Ramos (cell line): ENCODE measurements around the gene MYCL.

Experiments
- in situ Hi-C: fragments of 300-500 bp; cut with MboI; formaldehyde crosslinking; loops from one replicate; pipeline ENCODE4 v1.14.3; 2022; ENCODE audit warnings: low sequenced_read_pairs; ENCODE audit not compliant: unreplicated experiment

Gene MYCL, protein sequence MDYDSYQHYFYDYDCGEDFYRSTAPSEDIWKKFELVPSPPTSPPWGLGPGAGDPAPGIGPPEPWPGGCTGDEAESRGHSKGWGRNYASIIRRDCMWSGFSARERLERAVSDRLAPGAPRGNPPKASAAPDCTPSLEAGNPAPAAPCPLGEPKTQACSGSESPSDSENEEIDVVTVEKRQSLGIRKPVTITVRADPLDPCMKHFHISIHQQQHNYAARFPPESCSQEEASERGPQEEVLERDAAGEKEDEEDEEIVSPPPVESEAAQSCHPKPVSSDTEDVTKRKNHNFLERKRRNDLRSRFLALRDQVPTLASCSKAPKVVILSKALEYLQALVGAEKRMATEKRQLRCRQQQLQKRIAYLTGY

GRCh38 chr1:39901714-39902459 is at the start of gene MYCL:
MYCL (minus strand) TSS chr1:39901917; CDS start chr1:39901434, 483 bp downstream.
- in situ Hi-C loops = no loop called here

GRCh38 chr1:39949891-39950290 is 48.2 kb upstream of the MYCL start:
- in situ Hi-C loops = no loop called here

GRCh38 chr1:39947260-39947659 is 45.5 kb upstream of the MYCL start:
- in situ Hi-C loops = no loop called here

DNA sequence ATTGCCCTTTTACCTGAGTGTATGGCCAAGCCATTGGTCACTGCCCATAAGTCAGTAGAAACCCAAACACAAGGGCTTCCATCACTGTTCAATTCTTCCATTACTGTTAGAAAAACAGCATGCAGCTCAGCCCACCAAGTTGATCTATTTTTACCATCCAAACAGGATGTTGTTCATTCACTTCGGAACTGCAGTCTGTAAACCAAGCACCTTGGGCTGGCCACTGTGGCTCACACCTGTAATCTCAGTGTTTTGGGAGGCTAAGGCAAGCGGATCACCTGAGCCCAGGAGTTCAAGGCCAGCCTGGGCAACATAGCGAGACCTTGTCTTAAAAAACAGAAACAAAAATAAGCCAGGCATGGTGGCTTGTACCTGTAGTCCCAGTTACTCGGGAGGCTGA is 44.5 kb upstream of the MYCL start:
- in situ Hi-C loops = no loop called here

- in situ Hi-C loops = no loop called here
Observed at GRCh38 chr1:39944410-39945112, 42.8 kb upstream of the MYCL start.

DNA sequence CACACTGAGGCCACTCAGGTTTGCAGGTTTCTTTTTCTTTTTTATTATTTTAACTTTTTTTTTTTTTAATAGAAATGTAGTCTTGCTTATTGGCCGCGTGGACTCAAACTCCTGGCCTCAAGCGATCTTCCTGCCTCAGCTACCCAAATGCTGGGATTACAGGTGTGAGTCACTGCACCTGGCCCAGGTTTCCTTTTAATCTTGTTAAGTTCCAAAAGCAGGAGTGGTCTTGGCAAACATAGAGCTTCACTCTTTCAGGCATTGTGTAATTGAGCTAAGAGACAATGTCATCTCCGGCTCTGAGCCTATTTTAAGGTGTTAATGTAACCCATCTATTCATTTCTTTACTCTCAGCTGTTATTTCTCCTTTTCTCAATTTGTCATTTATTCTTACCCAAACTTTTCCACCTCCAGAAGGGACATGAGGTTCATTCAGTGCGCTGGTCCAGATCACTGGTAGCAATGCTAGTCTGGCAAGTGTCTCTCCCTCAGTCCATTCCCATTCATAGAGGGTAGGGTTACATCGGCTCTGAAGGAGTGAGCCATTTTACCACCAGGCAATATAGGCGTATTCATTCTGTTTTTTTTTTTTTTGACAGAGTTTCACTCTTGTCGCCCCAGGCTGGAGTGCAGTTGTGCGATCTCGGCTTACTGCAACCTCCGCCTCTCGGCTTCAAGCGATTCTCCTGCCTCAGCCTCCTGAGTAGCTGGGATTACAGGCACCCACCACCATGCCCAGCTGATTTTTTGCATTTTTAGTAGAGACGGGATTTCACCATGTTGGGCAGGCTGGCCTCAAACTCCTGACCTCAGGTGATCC is 42.0 kb upstream of the MYCL start:
- in situ Hi-C loops = no loop called here

DNA sequence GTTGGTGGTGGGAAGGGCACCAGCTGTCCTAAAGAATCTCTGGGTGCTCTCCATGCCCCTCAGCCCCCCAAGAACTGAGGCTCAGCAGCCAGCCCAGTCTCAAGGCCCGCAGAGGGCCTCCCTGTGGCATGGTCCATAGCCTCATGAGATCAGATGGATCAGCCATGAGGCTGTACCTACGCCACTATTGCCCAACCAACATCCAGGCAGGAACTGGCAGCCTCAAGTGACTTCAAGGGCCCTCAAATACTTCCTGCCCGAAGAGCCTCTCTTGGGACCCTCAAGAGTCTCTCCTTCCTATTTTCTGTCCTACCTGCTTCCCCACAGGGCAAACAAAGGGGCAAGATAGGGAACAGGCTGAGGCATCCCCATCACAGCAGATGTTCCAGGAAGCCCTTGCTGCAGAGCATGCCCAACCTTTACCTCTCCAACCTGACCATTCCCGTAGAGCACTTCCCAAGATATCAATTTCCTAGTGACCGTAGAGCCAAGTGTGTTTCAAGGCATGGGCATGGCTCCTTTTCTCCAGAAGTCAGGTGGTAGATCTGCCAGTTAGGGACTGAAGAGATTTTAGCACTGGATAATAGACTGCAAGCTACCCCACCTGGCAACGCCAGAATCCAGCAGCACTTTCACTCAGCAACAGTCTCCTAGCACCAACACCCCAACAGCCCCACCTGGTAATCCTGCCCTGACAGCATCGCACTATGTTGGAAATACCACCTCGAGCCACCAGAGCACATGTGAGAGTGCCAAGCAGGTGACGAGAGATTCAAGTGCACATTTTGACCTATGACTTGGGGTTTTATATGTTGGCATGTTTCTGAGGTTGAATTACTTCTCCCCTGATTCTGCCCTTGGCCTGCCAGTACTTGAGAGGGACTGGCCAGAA is 39.5 kb upstream of the MYCL start:
- in situ Hi-C loops = no loop called here

DNA sequence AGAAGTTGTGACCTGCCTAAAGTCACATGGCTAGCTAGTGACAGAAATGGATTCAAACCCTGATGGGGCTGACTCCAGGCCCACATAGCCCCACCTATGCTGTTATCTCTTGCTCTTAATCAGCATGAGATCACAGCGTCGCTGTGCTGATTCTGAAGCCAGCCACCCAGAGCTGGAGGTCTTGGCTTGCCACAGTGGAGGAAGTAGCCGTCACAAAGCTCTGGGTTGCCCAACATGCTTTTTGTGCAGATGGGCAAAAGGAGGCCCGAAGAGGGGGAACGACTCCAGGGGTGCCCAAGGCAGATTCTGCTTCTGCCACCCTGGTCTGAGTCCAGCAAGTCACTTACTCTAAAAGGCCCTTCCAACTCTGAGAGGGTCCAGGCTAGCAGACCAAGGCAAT is 38.5 kb upstream of the MYCL start:
- in situ Hi-C loops = no loop called here

GRCh38 chr1:39938856-39939255 is 37.1 kb upstream of the MYCL start:
- in situ Hi-C loops = no loop called here

DNA sequence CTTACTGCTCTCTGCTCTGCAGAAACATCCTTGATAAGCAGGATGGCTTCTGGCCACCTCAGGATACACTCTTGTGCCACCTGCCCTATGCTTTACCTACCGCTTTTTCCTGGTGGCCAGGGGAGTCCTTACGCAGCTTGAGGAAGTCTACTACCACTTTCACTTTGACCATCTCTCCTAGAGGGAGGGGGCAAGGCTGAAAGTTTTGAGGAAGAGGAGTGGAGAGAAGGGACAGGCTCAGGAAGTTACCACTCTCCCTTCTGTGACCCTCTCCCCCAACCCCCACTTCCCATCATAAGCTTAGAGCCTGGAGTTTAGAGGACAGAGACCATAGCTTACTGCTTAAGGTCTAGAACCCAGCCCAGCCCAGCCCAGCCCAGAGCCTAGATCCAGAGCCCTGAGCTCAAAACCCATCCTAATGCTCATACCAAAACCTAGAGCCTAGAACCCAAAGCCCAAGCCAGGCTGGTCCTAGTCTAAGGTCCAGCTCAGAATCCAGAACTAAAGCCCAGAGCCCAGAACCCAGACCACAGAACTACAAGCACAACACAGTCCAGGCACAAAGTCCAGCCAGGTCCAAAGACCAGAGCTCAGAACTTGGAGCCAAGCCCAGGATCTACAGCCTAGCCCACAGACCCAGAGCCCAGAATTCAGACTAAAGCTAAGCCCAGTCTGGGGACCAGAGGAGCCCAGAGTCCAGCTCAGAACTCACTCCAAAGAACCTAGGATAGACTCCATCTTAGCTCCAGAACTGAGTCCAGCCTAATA is 35.2 kb upstream of the MYCL start:
- in situ Hi-C loops = no loop called here

- in situ Hi-C loops = no loop called here
Observed at GRCh38 chr1:39933956-39934941, 32.5 kb upstream of the MYCL start.

GRCh38 chr1:39928809-39929587 is 27.3 kb upstream of the MYCL start:
- in situ Hi-C loops = loop anchor here (5.0 kb wide), 1 partner anchor 43 kb away; no protein-coding TSS in a partner anchor

DNA sequence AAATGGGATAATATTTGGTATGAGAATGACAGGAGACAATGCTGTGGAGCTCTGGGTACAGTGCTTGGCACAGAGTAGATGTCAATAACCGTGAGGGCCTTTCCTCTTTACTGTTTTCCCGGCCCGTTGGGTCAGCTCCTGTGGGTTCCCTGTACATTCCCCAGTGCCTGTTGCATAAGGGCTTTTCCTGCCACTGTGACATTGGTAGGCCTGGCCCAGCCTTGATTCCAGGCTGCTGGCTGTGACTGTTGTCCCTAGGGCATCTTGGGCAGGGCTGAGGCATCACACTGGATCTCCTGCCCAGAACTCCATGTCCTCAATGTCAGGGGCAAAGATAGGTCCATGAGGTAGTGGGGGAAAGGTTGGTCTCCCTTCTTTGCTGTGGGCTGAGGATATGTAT is 25.8 kb upstream of the MYCL start:
- in situ Hi-C loops = loop anchor here (5.0 kb wide), 1 partner anchor 45 kb away; no protein-coding TSS in a partner anchor

DNA sequence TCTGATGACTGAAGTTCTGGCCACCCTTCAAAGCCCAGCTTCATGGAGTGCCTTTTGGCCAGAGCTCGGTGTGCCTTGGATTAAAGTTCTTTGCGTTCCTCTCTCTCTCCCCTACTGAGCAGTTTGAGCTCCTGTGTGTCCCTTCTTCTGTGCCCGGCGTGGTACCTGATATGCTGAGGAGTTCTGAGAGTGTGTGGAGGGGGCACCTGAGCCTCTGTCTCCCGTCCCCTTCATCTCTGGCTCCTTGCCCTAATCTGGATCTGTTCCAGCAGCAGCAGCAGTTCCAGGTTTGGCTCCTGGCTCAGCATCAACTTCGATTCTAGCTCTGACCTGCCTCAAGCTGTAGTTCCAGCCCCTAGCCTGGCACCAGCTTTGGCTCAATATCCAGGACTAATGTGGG is 25.1 kb upstream of the MYCL start:
- in situ Hi-C loops = loop anchor here (5.0 kb wide), 1 partner anchor 45 kb away; no protein-coding TSS in a partner anchor

- in situ Hi-C loops = loop anchor here (5.0 kb wide), 1 partner anchor 46 kb away; no protein-coding TSS in a partner anchor
Observed at GRCh38 chr1:39926343-39926793, 24.7 kb upstream of the MYCL start.

DNA sequence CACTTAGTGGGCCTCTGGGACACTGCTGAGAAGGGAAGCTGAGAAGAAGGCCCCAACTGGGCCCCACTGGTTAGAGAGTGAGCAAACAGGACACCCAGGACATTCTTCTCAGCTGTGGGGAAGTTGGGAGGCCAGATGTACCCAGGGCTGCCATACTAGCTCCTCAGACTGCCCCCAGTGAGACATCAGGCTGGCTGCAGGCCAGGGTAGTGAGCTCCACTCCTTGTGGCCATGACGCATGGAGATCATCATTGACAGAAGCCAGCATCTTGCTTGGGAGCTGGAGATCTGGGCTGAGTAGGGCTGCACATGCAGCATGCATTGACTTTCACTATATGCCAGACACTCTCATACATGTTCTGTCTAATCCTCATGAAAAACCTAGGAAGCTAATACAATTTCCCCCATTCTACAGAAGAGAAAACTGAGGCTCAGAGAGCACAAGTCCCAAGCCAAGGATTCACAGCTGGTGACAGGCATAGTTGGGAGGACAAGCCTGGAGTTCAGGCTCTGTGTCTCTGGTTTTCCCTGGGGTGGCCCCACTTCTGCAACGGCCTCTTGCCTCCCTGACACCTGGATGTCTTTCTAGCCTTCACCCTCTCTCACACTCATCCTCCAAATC is 24.1 kb upstream of the MYCL start:
- in situ Hi-C loops = loop anchor here (5.0 kb wide), 1 partner anchor 46 kb away; no protein-coding TSS in a partner anchor
